GM19324 (cell line): ENCODE measurements around the gene GTF3C5.

Experiments
- ATAC-seq: cut with Tn5 transposase; IDR thresholded peaks from one replicate; pipeline ENCODE4 v1.9.1; 2021; ENCODE audit warnings: mild to moderate bottlenecking, moderate library complexity; ENCODE audit not compliant: unreplicated experiment, low FRiP score

The GTF3C5 gene

GRCh38 chr9:133104718-133105460, 74.1 kb downstream of the GTF3C5 start:
- no peak for ATAC-seq

- no peak for ATAC-seq
Observed at GRCh38 chr9:133105461-133105770, 74.6 kb downstream of the GTF3C5 start.

- ATAC-seq, result no peak
Observed at GRCh38 chr9:133106511-133107244, 75.9 kb downstream of the GTF3C5 start.

- no peak for ATAC-seq
Observed at GRCh38 chr9:133107245-133107722, 76.5 kb downstream of the GTF3C5 start.
